ENCODE measurements around the gene MAPK9. TPM values are rescaled to one million over a fixed set of nuclear protein-coding genes. Genes with fewer than 3 reads are reported as not detected.

The MAPK9 gene
- total RNA-seq, 4 donors from 2014 or later, result 14.5 to 27.3 (median 20.5) TPM

DNA sequence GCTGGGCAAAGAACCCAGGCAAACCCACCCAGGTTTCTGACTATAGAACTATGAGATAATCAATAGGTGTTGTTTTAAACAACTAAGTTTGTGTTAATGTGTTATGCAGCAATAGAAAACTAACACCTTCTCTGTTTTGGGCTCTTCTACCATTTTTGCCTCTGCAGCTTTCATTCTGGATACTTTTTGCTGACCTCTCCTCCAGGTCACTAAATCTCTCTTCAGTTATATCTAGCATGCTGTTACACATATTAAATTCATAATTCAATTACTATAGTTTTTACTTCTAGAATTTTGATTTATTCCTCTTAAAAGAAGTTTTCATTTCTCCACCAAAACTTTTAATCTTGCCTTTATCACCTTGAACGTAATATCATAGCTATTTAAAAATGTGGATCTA lies 17.2 kb downstream of the MAPK9 start:
- intact Hi-C loops (cut with DNase I), result no loop called here
- Histone ChIP-seq H3K36me3 (peaks cover 0 to 85% (median 3%) of the 10 kb centered on the region in 3 donors), H3K27ac (no peak overlapping the region), H3K4me1 (no peaks in the 10 kb centered on the region), H3K4me3 (no peak overlapping the region), H3K9me3 (peaks cover 0 to 56% (median 23%) of the 10 kb centered on the region in 3 donors), H3K27me3 (no peaks in the 10 kb centered on the region)
- DNase-seq, result no peak
- no peak for TF ChIP-seq POLR2A (IDR thresholded peaks at IDR 0.05)
- TF ChIP-seq CTCF (IDR thresholded peaks at IDR 0.05), result no peak
- WGBS, 2 donors, result 92 to 100% methylated on average over 1 of the region's 1 CpG

- 68 to 70% methylated on average over 7 of the region's 7 CpGs for WGBS, 2 donors
- Histone ChIP-seq H3K27me3 (no peaks in the 10 kb centered on the region), H3K4me1 (no peaks in the 10 kb centered on the region), H3K27ac (no peak overlapping the region), H3K36me3 (peaks cover 6 to 85% (median 9%) of the 10 kb centered on the region in 3 donors), H3K4me3 (no peak overlapping the region), H3K9me3 (peaks cover 0 to 66% (median 38%) of the 10 kb centered on the region in 3 donors)
- no peak for TF ChIP-seq CTCF (IDR thresholded peaks at IDR 0.05)
- TF ChIP-seq POLR2A (IDR thresholded peaks at IDR 0.05), result no peak
- intact Hi-C loops (cut with DNase I), result no loop called here
- DNase-seq, result no peak
These were observed 20.7 kb downstream of the MAPK9 start for GRCh38 chr5:180271221-180271620.

DNA sequence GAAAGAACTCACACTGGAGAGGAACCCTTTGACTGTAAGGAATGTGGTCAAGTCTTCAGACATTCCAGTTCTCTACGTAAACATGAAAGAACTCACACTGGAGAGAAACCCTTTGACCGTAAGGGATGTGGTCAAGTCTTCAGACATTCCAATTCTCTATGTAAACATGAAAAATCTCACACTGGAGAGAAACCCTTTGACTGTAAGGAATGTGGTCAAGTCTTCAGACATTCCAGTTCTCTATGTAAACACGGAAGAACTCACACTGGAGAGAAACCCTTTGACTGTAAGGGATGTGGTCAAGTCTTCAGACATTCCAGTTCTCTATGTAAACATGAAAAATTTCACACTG lies 32.6 kb downstream of the MAPK9 start:
- no peaks in the 10 kb centered on the region for H3K4me1 ChIP-seq
- 53 to 64% methylated on average over 3 of the region's 3 CpGs for WGBS, 2 donors
- H3K36me3 ChIP-seq, result peaks cover 4 to 100% (median 21%) of the 10 kb centered on the region in 3 donors
- intact Hi-C loops (cut with DNase I), result no loop called here
- TF ChIP-seq CTCF (IDR thresholded peaks at IDR 0.05), result no peak
- TF ChIP-seq POLR2A (IDR thresholded peaks at IDR 0.05), result no peak
- peaks cover 6 to 100% (median 94%) of the 10 kb centered on the region in 3 donors for H3K9me3 ChIP-seq
- no peak overlapping the region for H3K4me3 ChIP-seq
- no peak for DNase-seq
- no peaks in the 10 kb centered on the region for H3K27me3 ChIP-seq
- no peak overlapping the region for H3K27ac ChIP-seq

- H3K4me3 ChIP-seq, result no peak overlapping the region
- intact Hi-C loops (cut with DNase I), result no loop called here
- no peaks in the 10 kb centered on the region for H3K4me1 ChIP-seq
- no peak for DNase-seq
- H3K36me3 ChIP-seq, result peaks cover 12 to 100% (median 26%) of the 10 kb centered on the region in 3 donors
- no peaks in the 10 kb centered on the region for H3K27me3 ChIP-seq
- H3K9me3 ChIP-seq, result peaks cover 7 to 98% (median 74%) of the 10 kb centered on the region in 3 donors
- H3K27ac ChIP-seq, result no peak overlapping the region
- TF ChIP-seq POLR2A (IDR thresholded peaks at IDR 0.05) (no peak), CTCF (IDR thresholded peaks at IDR 0.05) (no peak)
- WGBS, 2 donors, result 92 to 95% methylated on average over 7 to 12 of the region's 24 CpGs
These were observed 38.7 kb downstream of the MAPK9 start for GRCh38 chr5:180253036-180253824.

DNA sequence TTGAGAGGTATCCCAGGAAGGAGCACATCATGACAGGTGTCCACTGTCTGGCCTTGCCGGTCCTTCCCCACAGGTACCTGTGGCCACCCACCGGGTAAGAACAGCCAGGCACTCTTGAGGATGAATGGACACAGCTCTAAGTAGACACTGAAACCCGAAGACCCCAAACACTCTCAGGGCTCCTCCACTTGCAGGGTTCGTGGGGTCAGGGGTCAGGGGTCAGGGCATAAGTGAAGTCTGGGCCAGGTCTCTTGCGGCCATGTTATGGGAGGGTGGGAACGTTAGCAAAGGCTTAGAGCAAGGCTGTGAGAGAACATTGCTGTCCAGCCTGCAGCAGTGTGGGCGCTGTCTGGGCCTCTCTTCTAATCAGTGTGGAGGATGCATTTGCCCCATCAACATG lies 40.0 kb downstream of the MAPK9 start:
- 100% methylated on average over 3 to 5 of the region's 7 CpGs for WGBS, 2 donors
- no peak for DNase-seq
- H3K36me3 ChIP-seq, result peaks cover 19 to 100% (median 28%) of the 10 kb centered on the region in 3 donors
- no peak overlapping the region for H3K4me3 ChIP-seq
- TF ChIP-seq CTCF (IDR thresholded peaks at IDR 0.05) (no peak), POLR2A (IDR thresholded peaks at IDR 0.05) (no peak)
- H3K27ac ChIP-seq, result no peak overlapping the region
- H3K27me3 ChIP-seq, result no peaks in the 10 kb centered on the region
- H3K4me1 ChIP-seq, result no peaks in the 10 kb centered on the region
- peaks cover 7 to 98% (median 73%) of the 10 kb centered on the region in 3 donors for H3K9me3 ChIP-seq
- intact Hi-C loops (cut with DNase I), result no loop called here
